Trophoblast cell (in vitro differentiated cells and primary cell): ENCODE measurements around the gene MPZL3.

Experiments used
- DNase-seq, 2 donors: peaks; one replicate each; pipeline ENCODE4 v3.0.0-alpha.2; 2016
- H2AFZ ChIP-seq: 2 replicates; pipeline ENCODE4 v1.6.1; 2013; ENCODE audit warnings: low read length, moderate library complexity, mild to moderate bottlenecking; ENCODE audit not compliant: insufficient read depth, poor library complexity
- H2AK5ac ChIP-seq: 2 replicates; pipeline ENCODE4 v1.6.1; 2013; ENCODE audit warnings: mild to moderate bottlenecking, low read length
- H2BK120ac ChIP-seq: 2 replicates; pipeline ENCODE4 v1.6.1; 2013; ENCODE audit warnings: low read length, mild to moderate bottlenecking, moderate library complexity; ENCODE audit not compliant: insufficient read depth, poor library complexity
- H2BK12ac ChIP-seq: 2 replicates; pipeline ENCODE4 v1.6.1; 2013; ENCODE audit warnings: mild to moderate bottlenecking, low read length, moderate library complexity
- H2BK5ac ChIP-seq: 2 replicates; pipeline ENCODE4 v1.6.1; 2013; ENCODE audit warnings: low read length, low read depth, moderate library complexity, mild to moderate bottlenecking; ENCODE audit not compliant: poor library complexity
- H3K14ac ChIP-seq: 2 replicates; pipeline ENCODE4 v1.6.1; 2013; ENCODE audit warnings: mild to moderate bottlenecking, low read length
- H3K18ac ChIP-seq: 2 replicates; pipeline ENCODE4 v1.6.1; 2013; ENCODE audit warnings: mild to moderate bottlenecking, low read length
- H3K23ac ChIP-seq: 2 replicates; pipeline ENCODE4 v1.6.1; 2013; ENCODE audit warnings: low read length
- H3K27ac ChIP-seq: 2 replicates; pipeline ENCODE4 v1.5.1; 2013; ENCODE audit warnings: low read depth, mild to moderate bottlenecking, inconsistent platforms, low read length, moderate library complexity
- H3K27me3 ChIP-seq: 2 replicates; pipeline ENCODE4 v1.6.1; 2013; ENCODE audit warnings: inconsistent platforms, mild to moderate bottlenecking, low read length, moderate library complexity; ENCODE audit not compliant: insufficient read depth
- H3K36me3 ChIP-seq, 2 experiments: 1 replicate in 1 of 2; 2 replicates in 1 of 2; pipeline ENCODE4 v1.6.1; 2013; ENCODE audit warnings: low read length in 2 of 2, mild to moderate bottlenecking in 2 of 2, moderate library complexity in 1 of 2; ENCODE audit not compliant: insufficient read depth in 2 of 2, control insufficient read depth in 1 of 2
- H3K4ac ChIP-seq: 2 replicates; pipeline ENCODE4 v1.6.1; 2013; ENCODE audit warnings: low read depth, mild to moderate bottlenecking, low read length, moderate library complexity
- H3K4me1 ChIP-seq, 2 experiments: 1 replicate in 1 of 2; 2 replicates in 1 of 2; pipeline ENCODE4 v1.6.1; 2013; ENCODE audit warnings: low read length in 2 of 2, mild to moderate bottlenecking in 2 of 2, moderate library complexity in 1 of 2; ENCODE audit not compliant: insufficient read depth in 2 of 2, control insufficient read depth in 1 of 2
- H3K4me2 ChIP-seq: 2 replicates; pipeline ENCODE4 v1.6.1; 2013; ENCODE audit warnings: inconsistent platforms, mild to moderate bottlenecking, low read length, moderate library complexity
- H3K4me3 ChIP-seq: 2 replicates; pipeline ENCODE4 v1.5.1; 2013; ENCODE audit warnings: mild to moderate bottlenecking, low read depth, low read length, inconsistent platforms
- H3K79me1 ChIP-seq: one replicate; pipeline ENCODE4 v1.6.1; 2013; ENCODE audit warnings: low read length
- H3K79me2 ChIP-seq: 2 replicates; pipeline ENCODE4 v1.6.1; 2013; ENCODE audit warnings: low read length, mild to moderate bottlenecking; ENCODE audit not compliant: control insufficient read depth, insufficient read depth, poor library complexity
- H3K9ac ChIP-seq: 2 replicates; pipeline ENCODE4 v1.6.1; 2013; ENCODE audit warnings: mild to moderate bottlenecking, low read length
- H3K9me3 ChIP-seq: 2 replicates; pipeline ENCODE4 v1.6.1; 2013; ENCODE audit warnings: low read depth, mild to moderate bottlenecking, control low read depth, inconsistent platforms, low read length; ENCODE audit not compliant: insufficient read depth
- H4K12ac ChIP-seq: 2 replicates; pipeline ENCODE4 v1.6.1; 2013; ENCODE audit warnings: low read depth, mild to moderate bottlenecking, low read length, moderate library complexity
- H4K8ac ChIP-seq: 2 replicates; pipeline ENCODE4 v1.6.1; 2013; ENCODE audit warnings: low read depth, mild to moderate bottlenecking, low read length, moderate library complexity
- H4K91ac ChIP-seq: one replicate; pipeline ENCODE4 v1.6.1; 2013; ENCODE audit warnings: low read depth, mild to moderate bottlenecking, low read length, moderate library complexity
- WGBS: extraction: QIAGEN DNeasy Blood & Tissue Kit; methylation state at CpG from one replicate; pipeline ENCODE4 v1.1.7; 2013; ENCODE audit warnings: missing lambda C conversion rate; ENCODE audit not compliant: insufficient read length, insufficient coverage; ENCODE audit errors: extremely low coverage; 5-methylcytosine and 5-hydroxymethylcytosine counted together

Gene MPZL3

GRCh38 chr11:118238421-118238820 lies 13.7 kb downstream of the MPZL3 start:
- Histone ChIP-seq H2BK120ac (no peak overlapping the region), H3K27ac (no peak overlapping the region), H4K12ac (no peak overlapping the region), H3K9me3 (no peaks in the 10 kb centered on the region), H3K18ac (no peak overlapping the region), H3K9ac (no peak overlapping the region), H3K4me1 (peaks cover 5 to 10% of the 10 kb centered on the region in 2 experiments), H3K4me3 (no peak overlapping the region), H4K91ac (no peak overlapping the region), H2AK5ac (no peak overlapping the region), H3K79me1 (no peaks in the 10 kb centered on the region), H3K4ac (no peak overlapping the region), H3K23ac (no peak overlapping the region), H2AFZ (no peak overlapping the region), H3K79me2 (no peaks in the 10 kb centered on the region), H3K36me3 (no peaks in the 10 kb centered on the region), H2BK12ac (no peak overlapping the region), H3K27me3 (no peaks in the 10 kb centered on the region), H3K4me2 (no peak overlapping the region), H4K8ac (no peak overlapping the region), H2BK5ac (no peak overlapping the region), H3K14ac (no peak overlapping the region)
- no peak for DNase-seq
- no CpG with 5 or more reads among the region's 2 CpGs for WGBS

- no peak overlapping the region for H3K4me3 ChIP-seq
- DNase-seq = no peak
- WGBS = no CpG with 5 or more reads among the region's 2 CpGs
Observed at GRCh38 chr11:118236170-118236569, 16.0 kb downstream of the MPZL3 start.

GRCh38 chr11:118234833-118235232 lies 17.3 kb downstream of the MPZL3 start:
- H2AFZ ChIP-seq = no peak overlapping the region
- H3K36me3 ChIP-seq = no peaks in the 10 kb centered on the region
- no peaks in the 10 kb centered on the region for H3K79me1 ChIP-seq
- H3K4me1 ChIP-seq = no peaks in the 10 kb centered on the region
- H3K4ac ChIP-seq = no peak overlapping the region
- H4K8ac ChIP-seq = no peak overlapping the region
- no peak overlapping the region for H4K12ac ChIP-seq
- H3K9ac ChIP-seq = no peak overlapping the region
- H3K14ac ChIP-seq = no peak overlapping the region
- H2BK12ac ChIP-seq = no peak overlapping the region
- H4K91ac ChIP-seq = no peak overlapping the region
- no peaks in the 10 kb centered on the region for H3K27me3 ChIP-seq
- no peak overlapping the region for H3K27ac ChIP-seq
- H2BK5ac ChIP-seq = no peak overlapping the region
- WGBS = no CpG with 5 or more reads among the region's 5 CpGs
- no peak overlapping the region for H3K23ac ChIP-seq
- no peak overlapping the region for H2AK5ac ChIP-seq
- H2BK120ac ChIP-seq = no peak overlapping the region
- H3K4me2 ChIP-seq = no peak overlapping the region
- DNase-seq = no peak
- H3K4me3 ChIP-seq = no peak overlapping the region
- no peaks in the 10 kb centered on the region for H3K79me2 ChIP-seq
- no peaks in the 10 kb centered on the region for H3K9me3 ChIP-seq
- H3K18ac ChIP-seq = no peak overlapping the region

More at GRCh38 chr11:118236170-118236569, 16.0 kb downstream of the MPZL3 start:
- Histone ChIP-seq H3K4me2 (no peak overlapping the region), H3K4me1 (peaks cover under 1 to 3% of the 10 kb centered on the region in 2 experiments), H3K27me3 (no peaks in the 10 kb centered on the region), H3K27ac (no peak overlapping the region), H2AK5ac (no peak overlapping the region), H3K9me3 (no peaks in the 10 kb centered on the region), H4K8ac (no peak overlapping the region), H2AFZ (no peak overlapping the region), H3K79me2 (no peaks in the 10 kb centered on the region), H4K12ac (no peak overlapping the region), H3K9ac (no peak overlapping the region), H2BK120ac (no peak overlapping the region), H2BK12ac (no peak overlapping the region), H3K23ac (no peak overlapping the region), H2BK5ac (no peak overlapping the region), H3K36me3 (no peaks in the 10 kb centered on the region), H3K79me1 (no peaks in the 10 kb centered on the region), H3K14ac (no peak overlapping the region), H4K91ac (no peak overlapping the region), H3K18ac (no peak overlapping the region), H3K4ac (no peak overlapping the region)

- H3K4ac ChIP-seq = no peak overlapping the region
- no peak overlapping the region for H4K91ac ChIP-seq
- no peak overlapping the region for H3K4me2 ChIP-seq
- H2AK5ac ChIP-seq = no peak overlapping the region
- H4K8ac ChIP-seq = no peak overlapping the region
- H3K9ac ChIP-seq = no peak overlapping the region
- no peaks in the 10 kb centered on the region for H3K9me3 ChIP-seq
- H3K36me3 ChIP-seq = no peaks in the 10 kb centered on the region
- H2AFZ ChIP-seq = no peak overlapping the region
- no peaks in the 10 kb centered on the region for H3K4me1 ChIP-seq
- H3K18ac ChIP-seq = no peak overlapping the region
- no CpG with 5 or more reads among the region's 1 CpG for WGBS
- no peak overlapping the region for H2BK5ac ChIP-seq
- no peak overlapping the region for H2BK12ac ChIP-seq
- no peak overlapping the region for H3K23ac ChIP-seq
- no peaks in the 10 kb centered on the region for H3K27me3 ChIP-seq
- no peak overlapping the region for H2BK120ac ChIP-seq
- DNase-seq = no peak
- no peak overlapping the region for H3K4me3 ChIP-seq
- no peak overlapping the region for H3K27ac ChIP-seq
- no peaks in the 10 kb centered on the region for H3K79me2 ChIP-seq
- H3K79me1 ChIP-seq = no peaks in the 10 kb centered on the region
- no peak overlapping the region for H3K14ac ChIP-seq
- no peak overlapping the region for H4K12ac ChIP-seq
Observed at GRCh38 chr11:118233850-118234249, 18.3 kb downstream of the MPZL3 start.
